ENCODE measurements around the gene RBBP8NL. TPM values are rescaled to one million over a fixed set of nuclear protein-coding genes. Genes with fewer than 3 reads are reported as not detected.
A peak's percentile ranks its signal among the peaks of the same experiment; 100 is the strongest.

Gene RBBP8NL
- total and polyA plus RNA-seq, 9 of the 15 experiments (the other 6 are each of a cell fraction or from before 2014, with no cell fraction given): not detected

DNA sequence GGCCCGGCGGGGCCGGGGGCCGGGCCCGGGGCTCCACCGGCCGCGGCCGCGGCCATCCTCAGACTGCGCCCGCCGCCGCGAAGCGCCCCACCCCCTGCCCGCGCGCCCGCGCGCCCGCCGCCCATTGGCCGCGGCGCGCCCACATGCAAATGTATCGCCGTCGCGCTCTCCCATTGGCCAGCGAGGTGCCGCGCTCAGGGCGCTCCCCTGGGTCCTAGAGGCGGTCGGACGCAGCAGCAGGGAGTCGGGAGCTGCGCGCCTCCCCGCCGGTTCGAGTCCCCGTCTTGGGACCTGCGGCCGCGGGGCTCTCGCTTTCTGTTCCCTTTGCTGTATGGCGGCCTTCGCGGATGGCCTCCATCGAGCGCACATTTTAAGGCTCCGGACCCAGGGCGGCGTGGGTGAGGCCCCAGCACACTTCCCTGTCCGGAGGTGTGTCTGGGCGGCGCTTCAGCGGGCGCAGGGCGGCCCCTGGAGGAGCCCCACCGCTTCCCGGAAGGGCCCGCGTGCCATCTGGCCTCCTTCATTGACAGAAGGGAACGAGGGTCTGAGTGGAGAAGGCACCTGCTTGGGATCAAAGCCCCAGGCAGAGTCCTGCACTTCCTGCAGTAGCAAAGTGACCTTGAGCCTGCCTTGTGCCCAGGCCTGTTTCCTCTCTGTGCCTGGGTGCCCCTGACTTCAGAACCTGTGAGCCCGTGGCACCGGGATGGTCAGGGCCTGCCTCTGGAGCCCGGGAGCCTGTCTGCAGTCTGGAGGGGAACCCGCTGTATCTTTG lies 19.9 kb downstream of the RBBP8NL start, which contains the start of gene CABLES2 (continued):
- TF ChIP-seq RAD51 (IDR thresholded peaks at IDR 0.05; ENCODE audit: borderline replicate concordance, low read depth) (no peak), DPF2 (IDR thresholded peaks at IDR 0.05) (peak; percentile 62; the same call in 1 of the 2 replicates), NONO (IDR thresholded peaks at IDR 0.05; ENCODE audit: low read depth in 2 of 2, low read length in 1 of 2) (peak in 1 of 2 experiments; percentile 79; a peak in 1 of 4 replicates), ATF6 (CRISPR knock-in tag; IDR thresholded peaks at IDR 0.05) (0 out of 2 replicates have a peak, but pooled peaks have one; percentile 68), NFYB (IDR thresholded peaks at IDR 0.05; ENCODE audit: extremely low read depth, insufficient read length) (peak; percentile 86), SFPQ (IDR thresholded peaks at IDR 0.05; ENCODE audit: low read depth, low read length) (no peak), KLF16 (IDR thresholded peaks at IDR 0.05) (no peak), EZH2 (IDR thresholded peaks at IDR 0.05; ENCODE audit: borderline replicate concordance, low read depth, low read length) (no peak), SAFB2 (IDR thresholded peaks at IDR 0.05; ENCODE audit: borderline replicate concordance, low read depth, low read length, severe bottlenecking) (no peak), ATF1 (CRISPR knock-in tag; IDR thresholded peaks at IDR 0.05) (no peak; the same call in 1 of the 2 replicates), ATF1 (tag; IDR thresholded peaks at IDR 0.05) (peak; percentile 87), HDAC3 (IDR thresholded peaks at IDR 0.05; ENCODE audit: borderline replicate concordance, partially characterized antibody) (no peak), NBN (IDR thresholded peaks at IDR 0.05; ENCODE audit: low read depth) (peak; percentile 79; the same call in 1 of the 2 replicates), ZC3H4 (CRISPR knock-in tag; IDR thresholded peaks at IDR 0.05; ENCODE audit: borderline replicate concordance) (no peak), POU5F1 (IDR thresholded peaks at IDR 0.05; ENCODE audit: borderline replicate concordance, low read depth, low read length, partially characterized antibody) (no peak), CBX2 (IDR thresholded peaks at IDR 0.05; ENCODE audit: insufficient read depth, low read length, poor library complexity, severe bottlenecking) (no peak), RB1 (IDR thresholded peaks at IDR 0.05; ENCODE audit: low read depth) (peak; percentile 97), FUS (optimal IDR thresholded peaks at IDR 0.05; ENCODE audit: low read depth, low read length) (peak; percentile 82)
- TF ChIP-seq, protein P1, sequence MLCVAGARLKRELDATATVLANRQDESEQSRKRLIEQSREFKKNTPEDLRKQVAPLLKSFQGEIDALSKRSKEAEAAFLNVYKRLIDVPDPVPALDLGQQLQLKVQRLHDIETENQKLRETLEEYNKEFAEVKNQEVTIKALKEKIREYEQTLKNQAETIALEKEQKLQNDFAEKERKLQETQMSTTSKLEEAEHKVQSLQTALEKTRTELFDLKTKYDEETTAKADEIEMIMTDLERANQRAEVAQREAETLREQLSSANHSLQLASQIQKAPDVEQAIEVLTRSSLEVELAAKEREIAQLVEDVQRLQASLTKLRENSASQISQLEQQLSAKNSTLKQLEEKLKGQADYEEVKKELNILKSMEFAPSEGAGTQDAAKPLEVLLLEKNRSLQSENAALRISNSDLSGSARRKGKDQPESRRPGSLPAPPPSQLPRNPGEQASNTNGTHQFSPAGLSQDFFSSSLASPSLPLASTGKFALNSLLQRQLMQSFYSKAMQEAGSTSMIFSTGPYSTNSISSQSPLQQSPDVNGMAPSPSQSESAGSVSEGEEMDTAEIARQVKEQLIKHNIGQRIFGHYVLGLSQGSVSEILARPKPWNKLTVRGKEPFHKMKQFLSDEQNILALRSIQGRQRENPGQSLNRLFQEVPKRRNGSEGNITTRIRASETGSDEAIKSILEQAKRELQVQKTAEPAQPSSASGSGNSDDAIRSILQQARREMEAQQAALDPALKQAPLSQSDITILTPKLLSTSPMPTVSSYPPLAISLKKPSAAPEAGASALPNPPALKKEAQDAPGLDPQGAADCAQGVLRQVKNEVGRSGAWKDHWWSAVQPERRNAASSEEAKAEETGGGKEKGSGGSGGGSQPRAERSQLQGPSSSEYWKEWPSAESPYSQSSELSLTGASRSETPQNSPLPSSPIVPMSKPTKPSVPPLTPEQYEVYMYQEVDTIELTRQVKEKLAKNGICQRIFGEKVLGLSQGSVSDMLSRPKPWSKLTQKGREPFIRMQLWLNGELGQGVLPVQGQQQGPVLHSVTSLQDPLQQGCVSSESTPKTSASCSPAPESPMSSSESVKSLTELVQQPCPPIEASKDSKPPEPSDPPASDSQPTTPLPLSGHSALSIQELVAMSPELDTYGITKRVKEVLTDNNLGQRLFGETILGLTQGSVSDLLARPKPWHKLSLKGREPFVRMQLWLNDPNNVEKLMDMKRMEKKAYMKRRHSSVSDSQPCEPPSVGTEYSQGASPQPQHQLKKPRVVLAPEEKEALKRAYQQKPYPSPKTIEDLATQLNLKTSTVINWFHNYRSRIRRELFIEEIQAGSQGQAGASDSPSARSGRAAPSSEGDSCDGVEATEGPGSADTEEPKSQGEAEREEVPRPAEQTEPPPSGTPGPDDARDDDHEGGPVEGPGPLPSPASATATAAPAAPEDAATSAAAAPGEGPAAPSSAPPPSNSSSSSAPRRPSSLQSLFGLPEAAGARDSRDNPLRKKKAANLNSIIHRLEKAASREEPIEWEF (CRISPR knock-in tag; IDR thresholded peaks at IDR 0.05): no peak

All from K562 (cell line).